Trophoblast cell (in vitro differentiated cells and primary cell): Measurements from ENCODE around the gene GRIN2B.

ENCODE experiments used
- DNase-seq, 2 donors: peaks; one replicate each; pipeline ENCODE4 v3.0.0-alpha.2; 2016
- H2AFZ ChIP-seq: 2 replicates; pipeline ENCODE4 v1.6.1; 2013; ENCODE audit warnings: low read length, moderate library complexity, mild to moderate bottlenecking; ENCODE audit not compliant: insufficient read depth, poor library complexity
- H2AK5ac ChIP-seq: 2 replicates; pipeline ENCODE4 v1.6.1; 2013; ENCODE audit warnings: mild to moderate bottlenecking, low read length
- H2BK120ac ChIP-seq: 2 replicates; pipeline ENCODE4 v1.6.1; 2013; ENCODE audit warnings: low read length, mild to moderate bottlenecking, moderate library complexity; ENCODE audit not compliant: insufficient read depth, poor library complexity
- H2BK12ac ChIP-seq: 2 replicates; pipeline ENCODE4 v1.6.1; 2013; ENCODE audit warnings: mild to moderate bottlenecking, low read length, moderate library complexity
- H2BK5ac ChIP-seq: 2 replicates; pipeline ENCODE4 v1.6.1; 2013; ENCODE audit warnings: low read length, low read depth, moderate library complexity, mild to moderate bottlenecking; ENCODE audit not compliant: poor library complexity
- H3K14ac ChIP-seq: 2 replicates; pipeline ENCODE4 v1.6.1; 2013; ENCODE audit warnings: mild to moderate bottlenecking, low read length
- H3K18ac ChIP-seq: 2 replicates; pipeline ENCODE4 v1.6.1; 2013; ENCODE audit warnings: mild to moderate bottlenecking, low read length
- H3K23ac ChIP-seq: 2 replicates; pipeline ENCODE4 v1.6.1; 2013; ENCODE audit warnings: low read length
- H3K27ac ChIP-seq: 2 replicates; pipeline ENCODE4 v1.5.1; 2013; ENCODE audit warnings: low read depth, mild to moderate bottlenecking, inconsistent platforms, low read length, moderate library complexity
- H3K27me3 ChIP-seq: 2 replicates; pipeline ENCODE4 v1.6.1; 2013; ENCODE audit warnings: inconsistent platforms, mild to moderate bottlenecking, low read length, moderate library complexity; ENCODE audit not compliant: insufficient read depth
- H3K36me3 ChIP-seq, 2 experiments: 1 replicate in 1 of 2; 2 replicates in 1 of 2; pipeline ENCODE4 v1.6.1; 2013; ENCODE audit warnings: low read length in 2 of 2, mild to moderate bottlenecking in 2 of 2, moderate library complexity in 1 of 2; ENCODE audit not compliant: insufficient read depth in 2 of 2, control insufficient read depth in 1 of 2
- H3K4ac ChIP-seq: 2 replicates; pipeline ENCODE4 v1.6.1; 2013; ENCODE audit warnings: low read depth, mild to moderate bottlenecking, low read length, moderate library complexity
- H3K4me1 ChIP-seq, 2 experiments: 1 replicate in 1 of 2; 2 replicates in 1 of 2; pipeline ENCODE4 v1.6.1; 2013; ENCODE audit warnings: low read length in 2 of 2, mild to moderate bottlenecking in 2 of 2, moderate library complexity in 1 of 2; ENCODE audit not compliant: insufficient read depth in 2 of 2, control insufficient read depth in 1 of 2
- H3K4me2 ChIP-seq: 2 replicates; pipeline ENCODE4 v1.6.1; 2013; ENCODE audit warnings: inconsistent platforms, mild to moderate bottlenecking, low read length, moderate library complexity
- H3K4me3 ChIP-seq: 2 replicates; pipeline ENCODE4 v1.5.1; 2013; ENCODE audit warnings: mild to moderate bottlenecking, low read depth, low read length, inconsistent platforms
- H3K79me1 ChIP-seq: one replicate; pipeline ENCODE4 v1.6.1; 2013; ENCODE audit warnings: low read length
- H3K79me2 ChIP-seq: 2 replicates; pipeline ENCODE4 v1.6.1; 2013; ENCODE audit warnings: low read length, mild to moderate bottlenecking; ENCODE audit not compliant: control insufficient read depth, insufficient read depth, poor library complexity
- H3K9ac ChIP-seq: 2 replicates; pipeline ENCODE4 v1.6.1; 2013; ENCODE audit warnings: mild to moderate bottlenecking, low read length
- H3K9me3 ChIP-seq: 2 replicates; pipeline ENCODE4 v1.6.1; 2013; ENCODE audit warnings: low read depth, mild to moderate bottlenecking, control low read depth, inconsistent platforms, low read length; ENCODE audit not compliant: insufficient read depth
- H4K12ac ChIP-seq: 2 replicates; pipeline ENCODE4 v1.6.1; 2013; ENCODE audit warnings: low read depth, mild to moderate bottlenecking, low read length, moderate library complexity
- H4K8ac ChIP-seq: 2 replicates; pipeline ENCODE4 v1.6.1; 2013; ENCODE audit warnings: low read depth, mild to moderate bottlenecking, low read length, moderate library complexity
- H4K91ac ChIP-seq: one replicate; pipeline ENCODE4 v1.6.1; 2013; ENCODE audit warnings: low read depth, mild to moderate bottlenecking, low read length, moderate library complexity
- WGBS: extraction: QIAGEN DNeasy Blood & Tissue Kit; methylation state at CpG from one replicate; pipeline ENCODE4 v1.1.7; 2013; ENCODE audit warnings: missing lambda C conversion rate; ENCODE audit not compliant: insufficient read length, insufficient coverage; ENCODE audit errors: extremely low coverage; 5-methylcytosine and 5-hydroxymethylcytosine counted together

Gene GRIN2B

DNA sequence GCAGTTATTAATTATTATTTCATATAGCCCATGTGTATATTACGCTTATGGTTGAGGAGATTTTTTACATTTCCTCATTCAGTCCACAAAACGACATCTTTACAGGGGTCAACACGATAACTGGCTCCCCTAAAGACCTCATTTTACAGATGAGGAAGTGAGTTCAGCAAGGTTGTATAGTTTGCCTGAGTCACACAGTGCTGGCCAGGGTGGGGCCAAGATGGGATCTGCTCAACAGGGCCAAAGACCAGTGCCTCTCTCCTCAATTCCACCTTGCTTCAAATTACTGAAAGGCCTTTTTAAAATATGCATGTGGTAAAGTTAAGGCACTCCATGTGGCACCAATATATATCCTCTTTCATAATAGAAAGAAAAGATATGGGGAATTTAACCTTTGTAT is 13.1 kb downstream of the GRIN2B start:
- no peak overlapping the region for H3K23ac ChIP-seq
- no peak overlapping the region for H4K91ac ChIP-seq
- no peak for DNase-seq
- no peaks in the 10 kb centered on the region for H3K9me3 ChIP-seq
- no peak overlapping the region for H2AK5ac ChIP-seq
- H3K18ac ChIP-seq = no peak overlapping the region
- H3K4me1 ChIP-seq = no peaks in the 10 kb centered on the region
- no peaks in the 10 kb centered on the region for H3K36me3 ChIP-seq
- H2BK12ac ChIP-seq = no peak overlapping the region
- no peak overlapping the region for H4K12ac ChIP-seq
- no peak overlapping the region for H3K4ac ChIP-seq
- no peak overlapping the region for H2AFZ ChIP-seq
- H3K14ac ChIP-seq = no peak overlapping the region
- no peak overlapping the region for H4K8ac ChIP-seq
- H3K79me2 ChIP-seq = no peaks in the 10 kb centered on the region
- no peak overlapping the region for H3K9ac ChIP-seq
- H2BK120ac ChIP-seq = no peak overlapping the region
- H3K79me1 ChIP-seq = no peaks in the 10 kb centered on the region
- no peak overlapping the region for H3K4me2 ChIP-seq
- no peak overlapping the region for H2BK5ac ChIP-seq
- no CpG with 5 or more reads among the region's 3 CpGs for WGBS
- H3K27ac ChIP-seq = no peak overlapping the region
- H3K27me3 ChIP-seq = no peaks in the 10 kb centered on the region
- H3K4me3 ChIP-seq = no peak overlapping the region

DNA sequence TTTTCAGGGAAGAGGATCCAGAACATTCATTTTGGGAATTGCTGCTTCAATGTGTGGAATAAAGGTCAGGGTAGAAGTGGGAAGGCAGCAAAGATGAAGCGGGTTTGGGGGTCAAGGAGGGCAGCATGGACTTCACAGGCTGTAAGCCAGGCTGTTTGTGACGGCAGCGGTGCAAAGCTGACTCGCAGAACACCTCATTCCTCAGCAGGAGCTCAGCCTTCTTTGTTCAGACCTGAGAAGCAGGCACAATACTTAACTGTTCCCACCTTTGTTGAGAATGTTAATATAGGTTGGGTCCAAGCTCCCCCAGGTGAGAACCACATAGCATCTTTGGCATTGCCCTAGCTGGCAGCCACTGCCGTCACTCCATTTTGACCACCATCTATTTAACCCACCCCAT is 16.7 kb downstream of the GRIN2B start:
- Histone ChIP-seq H4K12ac (no peak overlapping the region), H3K9me3 (peaks cover 1% of the 10 kb centered on the region), H3K4me1 (no peaks in the 10 kb centered on the region), H3K4ac (no peak overlapping the region), H2BK12ac (no peak overlapping the region), H3K79me2 (no peaks in the 10 kb centered on the region), H2AFZ (no peak overlapping the region), H3K23ac (no peak overlapping the region), H2BK5ac (no peak overlapping the region), H2BK120ac (no peak overlapping the region), H3K4me3 (no peak overlapping the region), H4K8ac (no peak overlapping the region), H3K27me3 (no peaks in the 10 kb centered on the region), H4K91ac (no peak overlapping the region), H3K14ac (no peak overlapping the region), H3K79me1 (no peaks in the 10 kb centered on the region), H3K4me2 (no peak overlapping the region), H3K9ac (no peak overlapping the region), H2AK5ac (no peak overlapping the region), H3K18ac (no peak overlapping the region), H3K27ac (no peak overlapping the region), H3K36me3 (no peaks in the 10 kb centered on the region)
- no peak for DNase-seq
- no CpG with 5 or more reads among the region's 5 CpGs for WGBS

- Histone ChIP-seq H4K12ac (no peak overlapping the region), H3K4ac (no peak overlapping the region), H3K14ac (no peak overlapping the region), H2AK5ac (no peak overlapping the region), H2AFZ (no peak overlapping the region), H2BK120ac (no peak overlapping the region), H3K4me2 (no peak overlapping the region), H3K36me3 (no peaks in the 10 kb centered on the region), H3K79me2 (no peaks in the 10 kb centered on the region), H3K18ac (no peak overlapping the region), H2BK12ac (no peak overlapping the region), H2BK5ac (no peak overlapping the region), H4K8ac (no peak overlapping the region), H3K4me3 (no peak overlapping the region), H3K23ac (no peak overlapping the region), H4K91ac (no peak overlapping the region), H3K79me1 (no peaks in the 10 kb centered on the region), H3K27me3 (no peaks in the 10 kb centered on the region), H3K9me3 (peaks cover 1% of the 10 kb centered on the region), H3K4me1 (no peaks in the 10 kb centered on the region), H3K27ac (no peak overlapping the region), H3K9ac (no peak overlapping the region)
- WGBS = no CpG with 5 or more reads among the region's 8 CpGs
- DNase-seq = no peak
Observed at GRCh38 chr12:13962699-13963098, 18.7 kb downstream of the GRIN2B start.

DNA sequence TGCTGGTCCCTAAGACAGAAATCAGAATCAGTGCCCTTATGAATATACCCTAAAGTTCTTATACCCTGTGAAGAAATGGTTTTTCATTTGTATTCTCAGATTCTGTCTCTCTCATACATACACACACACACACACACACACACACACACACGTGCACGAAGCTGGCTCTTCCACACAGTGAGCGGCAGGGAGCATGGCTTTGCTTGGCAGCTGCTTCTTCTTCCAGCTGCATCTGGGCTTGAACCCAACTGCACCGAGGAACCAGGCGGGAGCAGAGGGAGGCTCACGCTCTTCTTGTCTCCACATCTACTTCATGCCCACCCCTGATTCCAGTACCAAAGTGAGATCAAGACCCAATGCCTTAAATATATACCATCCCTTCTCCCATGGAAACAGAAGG is 19.4 kb downstream of the GRIN2B start:
- no peaks in the 10 kb centered on the region for H3K4me1 ChIP-seq
- no peak overlapping the region for H3K27ac ChIP-seq
- H3K14ac ChIP-seq = no peak overlapping the region
- H2BK12ac ChIP-seq = no peak overlapping the region
- H3K4ac ChIP-seq = no peak overlapping the region
- no peak overlapping the region for H3K4me2 ChIP-seq
- no peak overlapping the region for H2BK5ac ChIP-seq
- H2AK5ac ChIP-seq = no peak overlapping the region
- no peaks in the 10 kb centered on the region for H3K27me3 ChIP-seq
- H3K23ac ChIP-seq = no peak overlapping the region
- no peaks in the 10 kb centered on the region for H3K36me3 ChIP-seq
- no peaks in the 10 kb centered on the region for H3K79me1 ChIP-seq
- H4K8ac ChIP-seq = no peak overlapping the region
- H4K91ac ChIP-seq = no peak overlapping the region
- no peak overlapping the region for H3K9ac ChIP-seq
- DNase-seq = no peak
- peaks cover 1% of the 10 kb centered on the region for H3K9me3 ChIP-seq
- WGBS = no CpG with 5 or more reads among the region's 6 CpGs
- no peak overlapping the region for H2BK120ac ChIP-seq
- no peak overlapping the region for H4K12ac ChIP-seq
- no peak overlapping the region for H3K4me3 ChIP-seq
- H3K79me2 ChIP-seq = no peaks in the 10 kb centered on the region
- H3K18ac ChIP-seq = no peak overlapping the region
- no peak overlapping the region for H2AFZ ChIP-seq
